H1 (cell line): ENCODE measurements around the gene GYPE. TPM values are rescaled to one million over a fixed set of nuclear protein-coding genes. Genes with fewer than 3 reads are reported as not detected.

Experiments used
- CTCF ChIA-PET: fragments of 300-600 bp; sonication (Branson Sonifier 250); formaldehyde crosslinking; loops from one replicate; lab custom pipeline; 2021; ENCODE audit not compliant: partially characterized antibody; lab: Charles Lee
- POLR2A ChIA-PET: fragments of 300-600 bp; sonication (Branson Sonifier 250); formaldehyde crosslinking; loops from one replicate; lab custom pipeline; 2021; ENCODE audit warnings: inconsistent platforms; ENCODE audit not compliant: partially characterized antibody; lab: Charles Lee
- DNase-seq, 2 experiments: peaks; one replicate each; pipeline versions ENCODE4 v3.0.0 to v3.0.0-alpha.2; 2010 to 2022; ENCODE audit warnings: low spot score in 2 of 2, low read depth in 1 of 2, mixed read lengths in 1 of 2
- FAIRE-seq: peaks from 2 replicates; lab custom pipeline; 2011; peaks lifted over from hg19 to GRCh38; lab: Jason Lieb, UNC
- H2AFZ ChIP-seq: 2 replicates; pipeline ENCODE4 v1.8.1; 2012; ENCODE audit warnings: low read length, inconsistent platforms
- H2AK5ac ChIP-seq: 2 replicates; pipeline ENCODE4 v1.6.1; 2013; ENCODE audit warnings: low read depth, low read length
- H2BK120ac ChIP-seq: replicated peaks from 2 replicates; pipeline ENCODE3; 2013; ENCODE audit warnings: low read depth, low read length, inconsistent platforms
- H2BK12ac ChIP-seq: 2 replicates; pipeline ENCODE4 v1.6.1; 2013; ENCODE audit warnings: low read depth, low read length
- H2BK15ac ChIP-seq: 2 replicates; pipeline ENCODE4 v1.6.1; 2013; ENCODE audit warnings: low read length
- H2BK20ac ChIP-seq: 2 replicates; pipeline ENCODE4 v1.6.1; 2013; ENCODE audit warnings: low read length
- H2BK5ac ChIP-seq: 2 replicates; pipeline ENCODE4 v1.6.1; 2013; ENCODE audit warnings: low read depth, low read length
- H3K14ac ChIP-seq: 2 replicates; pipeline ENCODE4 v1.6.1; 2013; ENCODE audit warnings: inconsistent platforms; ENCODE audit not compliant: insufficient read length
- H3K18ac ChIP-seq: 2 replicates; pipeline ENCODE4 v1.6.1; 2013; ENCODE audit warnings: low read length; ENCODE audit errors: extremely low read depth
- H3K23ac ChIP-seq: 2 replicates; pipeline ENCODE4 v1.6.1; 2013; ENCODE audit warnings: inconsistent platforms; ENCODE audit not compliant: insufficient read length
- H3K23me2 ChIP-seq: 2 replicates; pipeline ENCODE4 v1.6.1; 2013; ENCODE audit warnings: low read depth, low read length
- H3K27ac ChIP-seq: 2 replicates; pipeline ENCODE4 v1.6.1; 2011; ENCODE audit warnings: low read depth, low read length, inconsistent platforms
- H3K27me3 ChIP-seq, 4 experiments: replicated peaks in 1 of 4; 1 replicate in 1 of 4; 2 replicates in 3 of 4; pipeline versions ENCODE4 v1.6.1 to v1.8.1; 2011 to 2013; ENCODE audit warnings: low read length in 3 of 4, mild to moderate bottlenecking in 3 of 4, inconsistent platforms in 2 of 4, mixed read lengths in 2 of 4, moderate library complexity in 1 of 4; ENCODE audit not compliant: control insufficient read depth in 3 of 4, insufficient read depth in 3 of 4; ENCODE audit errors: extremely low read depth in 1 of 4
- H3K36me3 ChIP-seq, 4 experiments: 2 replicates each; pipeline versions ENCODE4 v1.6.1 to v1.8.1; 2011 to 2013; ENCODE audit warnings: mild to moderate bottlenecking in 4 of 4, low read length in 3 of 4, moderate library complexity in 2 of 4, control low read depth in 1 of 4, inconsistent platforms in 1 of 4; ENCODE audit not compliant: insufficient read depth in 4 of 4, control insufficient read depth in 2 of 4
- H3K4ac ChIP-seq: replicated peaks from 2 replicates; pipeline ENCODE3; 2013; ENCODE audit warnings: low read length, low read depth, mixed read lengths, inconsistent platforms; ENCODE audit not compliant: insufficient read length
- H3K4me1 ChIP-seq, 4 experiments: replicated peaks in 1 of 4; 1 replicate in 1 of 4; 2 replicates in 3 of 4; pipeline versions ENCODE4 v1.6.1 to v1.8.1; 2011 to 2013; ENCODE audit warnings: low read length in 3 of 4, inconsistent platforms in 2 of 4, mixed read lengths in 1 of 4; ENCODE audit not compliant: insufficient read depth in 4 of 4, control insufficient read depth in 3 of 4
- H3K4me2 ChIP-seq, 2 experiments: 2 replicates each; pipeline versions ENCODE4 v1.6.1 to v1.8.1; 2011 to 2013; ENCODE audit warnings: low read depth in 2 of 2, low read length in 2 of 2, control low read depth in 1 of 2, inconsistent platforms in 1 of 2, mild to moderate bottlenecking in 1 of 2; ENCODE audit not compliant: insufficient read depth in 1 of 2
- H3K4me3 ChIP-seq, 4 experiments: fragments of 200-600, 300-600 bp in 1 of 4; sonication (generic), shearing (Covaris generic), sonication (Bioruptor Twin) in 1 of 4; 2 replicates each; pipeline versions ENCODE4 v1.5.1 to v1.8.1; 2011 to 2016; ENCODE audit warnings: low read length in 4 of 4, low read depth in 3 of 4, control low read depth in 2 of 4, inconsistent platforms in 2 of 4, mild to moderate bottlenecking in 2 of 4, mixed read lengths in 1 of 4, moderate library complexity in 1 of 4; ENCODE audit not compliant: insufficient read depth in 2 of 4; ENCODE audit errors: extremely low read depth in 1 of 4
- H3K56ac ChIP-seq: replicated peaks from 2 replicates; pipeline ENCODE3; 2013; ENCODE audit warnings: low read depth, mild to moderate bottlenecking, mixed read lengths, low read length, inconsistent platforms; ENCODE audit not compliant: insufficient read length
- H3K79me1 ChIP-seq: 2 replicates; pipeline ENCODE4 v1.6.1; 2013; ENCODE audit warnings: low read depth, low read length, control low read depth
- H3K79me2 ChIP-seq, 2 experiments: 2 replicates each; pipeline versions ENCODE4 v1.6.1 to v1.8.1; 2012 to 2013; ENCODE audit warnings: low read length in 2 of 2, mild to moderate bottlenecking in 2 of 2, inconsistent platforms in 1 of 2; ENCODE audit not compliant: insufficient read depth in 2 of 2, control insufficient read depth in 1 of 2
- H3K9ac ChIP-seq, 4 experiments: replicated peaks in 1 of 4; 1 replicate in 1 of 4; 2 replicates in 3 of 4; pipeline versions ENCODE4 v1.6.1 to v1.8.1; 2011 to 2013; ENCODE audit warnings: low read depth in 3 of 4, low read length in 3 of 4, control low read depth in 2 of 4, mild to moderate bottlenecking in 2 of 4, moderate library complexity in 2 of 4, inconsistent platforms in 1 of 4; ENCODE audit errors: extremely low read depth in 1 of 4
- H3K9me3 ChIP-seq, 2 experiments: 2 replicates each; pipeline versions ENCODE4 v1.6.1 to v1.8.1; 2012 to 2013; ENCODE audit warnings: mild to moderate bottlenecking in 2 of 2, moderate library complexity in 2 of 2, control low read depth in 1 of 2, inconsistent platforms in 1 of 2, low read depth in 1 of 2, low read length in 1 of 2, mixed read lengths in 1 of 2; ENCODE audit not compliant: insufficient read depth in 2 of 2
- H4K20me1 ChIP-seq, 2 experiments: replicated peaks in 1 of 2; 2 replicates each; pipeline versions ENCODE3 to v1.8.1; 2011 to 2013; ENCODE audit warnings: inconsistent platforms in 2 of 2, low read length in 2 of 2, mild to moderate bottlenecking in 1 of 2; ENCODE audit not compliant: insufficient read depth in 2 of 2, control insufficient read depth in 1 of 2
- H4K5ac ChIP-seq: 2 replicates; pipeline ENCODE4 v1.6.1; 2013; ENCODE audit warnings: low read length, low read depth, mixed read lengths, inconsistent platforms; ENCODE audit not compliant: insufficient read length
- H4K8ac ChIP-seq: 2 replicates; pipeline ENCODE4 v1.8.0; 2013; ENCODE audit warnings: mild to moderate bottlenecking, moderate library complexity, low read length, inconsistent platforms; ENCODE audit not compliant: insufficient read depth; ENCODE audit errors: extremely low read depth
- H4K91ac ChIP-seq: replicated peaks from 2 replicates; pipeline ENCODE3; 2013; ENCODE audit warnings: low read length, mixed read lengths, inconsistent platforms; ENCODE audit not compliant: insufficient read length
- ATF3 ChIP-seq: IDR thresholded peaks from 2 replicates; pipeline ENCODE4 v1.6.1; 2011; ENCODE audit warnings: low read depth, mild to moderate bottlenecking, low read length; ENCODE audit not compliant: insufficient read depth
- BRCA1 ChIP-seq: IDR thresholded peaks from 2 replicates; pipeline ENCODE4 v1.6.1; 2012; ENCODE audit warnings: low read depth, low read length, improper control_type of control experiment
- CEBPB ChIP-seq: IDR thresholded peaks from 2 replicates; pipeline ENCODE4 v1.6.1; 2012; ENCODE audit warnings: low read depth, low read length
- HDAC2 ChIP-seq, 2 experiments: fragments of 300-600 bp in 1 of 2; sonication (generic) in 1 of 2; IDR thresholded peaks; 2 replicates each; pipeline ENCODE4 v1.6.1; 2011 to 2012; ENCODE audit warnings: low read depth in 2 of 2, low read length in 2 of 2, mild to moderate bottlenecking in 2 of 2, moderate library complexity in 2 of 2, borderline replicate concordance in 1 of 2, inconsistent platforms in 1 of 2
- MAFK ChIP-seq: IDR thresholded peaks from 2 replicates; pipeline ENCODE4 v1.6.1; 2012; ENCODE audit warnings: low read depth, mild to moderate bottlenecking, improper control_type of control experiment, low read length
- RBBP5 ChIP-seq: IDR thresholded peaks from 2 replicates; pipeline ENCODE4 v1.7.1; 2012; ENCODE audit warnings: low read depth, mild to moderate bottlenecking, inconsistent platforms, low read length, moderate library complexity, borderline replicate concordance
- SP2 ChIP-seq: IDR thresholded peaks from 2 replicates; pipeline ENCODE4 v1.6.1; 2012; ENCODE audit warnings: mild to moderate bottlenecking, low read length, inconsistent platforms
- TBP ChIP-seq: IDR thresholded peaks from 2 replicates; pipeline ENCODE4 v1.6.1; 2011; ENCODE audit warnings: low read depth, low read length, improper control_type of control experiment
- WGBS, 2 experiments: shearing (Covaris generic) in 1 of 2; methylation state at CpG; one replicate each; pipeline versions ENCODE4 v1.1.6 to v1.1.7; 2013 to 2015; ENCODE audit warnings: low lambda C conversion rate in 2 of 2, mixed read lengths in 2 of 2, inconsistent platforms in 1 of 2, low coverage in 1 of 2, missing lambda C conversion rate in 1 of 2; ENCODE audit not compliant: insufficient replicate concordance in 2 of 2, insufficient coverage in 1 of 2, insufficient read length in 1 of 2; ENCODE audit errors: extremely low coverage in 1 of 2, missing lambda C conversion rate in 1 of 2; 5-methylcytosine and 5-hydroxymethylcytosine counted together
- polyA plus RNA-seq, 7 experiments: library from polyadenylated mRNA; depleted of rRNA in 3 of 7; stranded (reverse) in 5 of 7; unstranded in 2 of 7; fragments of >200 nt in 5 of 7; fragments of 200-250 nt in 2 of 7; gene quantifications; 1 replicate in 5 of 7; 2 replicates in 1 of 7; 4 replicates in 1 of 7; pipeline versions ENCODE4 v1.2.1 to v1.2.3, GENCODE V29; 2011 to 2013; ENCODE audit warnings: missing spikeins in 2 of 7, mixed read lengths in 2 of 7
- total RNA-seq: library from RNA; stranded (reverse); fragmentation: NEBNext Ultra II Directional; extraction: Animal tissue kit (Norgen Biotek cat#: 25700); gene quantifications from 2 replicates; pipeline ENCODE4 v1.2.1, GENCODE V29; 2021

The GYPE gene
- total and polyA plus RNA-seq, 2 of the 8 experiments (the other 6 are each of a cell fraction or from before 2014, with no cell fraction given) = not detected

- Histone ChIP-seq H4K20me1 (no peaks in the 10 kb centered on the region), H3K9me3 (no peaks in the 10 kb centered on the region), H2BK5ac (no peak overlapping the region), H3K23ac (no peak overlapping the region), H2AFZ (no peak overlapping the region), H3K9ac (no peak overlapping the region), H3K4ac (no peak overlapping the region), H2BK15ac (no peak overlapping the region), H3K4me3 (no peak overlapping the region), H3K4me1 (no peaks in the 10 kb centered on the region), H3K79me2 (no peaks in the 10 kb centered on the region), H3K14ac (no peak overlapping the region), H4K91ac (no peak overlapping the region), H2BK12ac (no peak overlapping the region), H3K36me3 (no peaks in the 10 kb centered on the region), H3K18ac (no peak overlapping the region), H3K56ac (no peak overlapping the region), H2BK120ac (no peak overlapping the region), H3K27ac (no peak overlapping the region), H2BK20ac (no peak overlapping the region), H3K79me1 (no peaks in the 10 kb centered on the region), H3K23me2 (no peaks in the 10 kb centered on the region), H2AK5ac (no peak overlapping the region), H4K5ac (no peak overlapping the region), H4K8ac (no peak overlapping the region), H3K27me3 (no peaks in the 10 kb centered on the region), H3K4me2 (no peak overlapping the region)
- CTCF ChIA-PET = no interaction called here
- no peak for FAIRE-seq
- POLR2A ChIA-PET = no interaction called here
- no peak for DNase-seq
- TF ChIP-seq BRCA1 (no peak), HDAC2 (IDR thresholded peaks at IDR 0.05; ENCODE audit: borderline replicate concordance in 1 of 2, low read depth in 2 of 2, low read length in 2 of 2) (no peak), SP2 (no peak), RBBP5 (no peak), TBP (no peak), ATF3 (no peak), CEBPB (no peak), MAFK (peak; percentile 98)
- 87% methylated on average over 2 of the region's 2 CpGs; no CpG with 5 or more reads in 1 of the 2 experiments for WGBS, 2 experiments
Observed at GRCh38 chr4:143939528-143939927, 34.2 kb upstream of the GYPE start.
